GM12864 (cell line): ENCODE results near the gene NRDE2.
A peak's percentile ranks its signal among the peaks of the same experiment; 100 is the strongest.

ENCODE experiments used
- DNase-seq: peaks from one replicate; pipeline ENCODE4 v3.0.0-alpha.2; 2011; ENCODE audit warnings: low read depth
- H3K4me3 ChIP-seq: 2 replicates; pipeline ENCODE4 v1.5.1; 2011; ENCODE audit warnings: mild to moderate bottlenecking, low read depth, low read length, control low read depth
- CTCF ChIP-seq: IDR thresholded peaks from 2 replicates; pipeline ENCODE4 v1.5.1; 2011; ENCODE audit warnings: low read depth, mild to moderate bottlenecking, moderate library complexity, low read length, control low read depth, inconsistent platforms; ENCODE audit errors: missing control alignments

NRDE2 gene

GRCh38 chr14:90330203-90331196, 1.2 kb downstream of the NRDE2 start:
- TF ChIP-seq CTCF = no peak
- DNase-seq = no peak
- H3K4me3 ChIP-seq = peak overlapping the region; percentile 85

- no peak for DNase-seq
- no peak overlapping the region for H3K4me3 ChIP-seq
- no peak for TF ChIP-seq CTCF
Measured at GRCh38 chr14:90321891-90322290, 9.8 kb downstream of the NRDE2 start.

- no peak for DNase-seq
- TF ChIP-seq CTCF = no peak
- H3K4me3 ChIP-seq = no peak overlapping the region
Measured at GRCh38 chr14:90319634-90320541, 11.9 kb downstream of the NRDE2 start.

- no peak for DNase-seq
- no peak overlapping the region for H3K4me3 ChIP-seq
- no peak for TF ChIP-seq CTCF
Measured at GRCh38 chr14:90319173-90319572, 12.6 kb downstream of the NRDE2 start.

GRCh38 chr14:90318016-90318415, 13.7 kb downstream of the NRDE2 start:
- H3K4me3 ChIP-seq = no peak overlapping the region
- TF ChIP-seq CTCF = no peak
- no peak for DNase-seq

GRCh38 chr14:90317286-90317685, 14.5 kb downstream of the NRDE2 start:
- no peak overlapping the region for H3K4me3 ChIP-seq
- no peak for DNase-seq
- no peak for TF ChIP-seq CTCF
